Spleen (tissue), 7 donors: ENCODE measurements around the gene KCNA1.

Source experiments
- POLR2A ChIP-seq, 3 donors: fragments of 450-650 bp; IDR thresholded peaks; one replicate each; pipeline ENCODE4 v1.5.1; 2017; ENCODE audit warnings: antibody characterized with exemption in 3 of 3, mild to moderate bottlenecking in 1 of 3
- POLR2AphosphoS5 ChIP-seq, 3 donors: sonication (generic); formaldehyde crosslinking; IDR thresholded peaks; one replicate each; pipeline ENCODE4 v1.5.1; 2017; ENCODE audit warnings: antibody characterized with exemption in 3 of 3
- TF ChIP-seq, protein P1 (sequence below), 11 experiments: fragments of 200-600 bp in 7 of 11; fragments of 450-650 bp in 4 of 11; sonication (generic) in 4 of 11; IDR thresholded peaks in 8 of 11; conservative IDR thresholded peaks in 3 of 11; 1 replicate in 7 of 11; 2 replicates in 4 of 11; pipeline versions ENCODE4 v1.4.0 to v1.8.0; 2016 to 2021; ENCODE audit warnings: antibody characterized with exemption in 11 of 11, inconsistent platforms in 4 of 11, mild to moderate bottlenecking in 1 of 11
- donor health status: DM: no; HTN: no; CAD: no; lungs with moderate emphysema.
- donor health status: DM: no; HTN: no; CAD: no.
- donor health status: DM: no; HTN: no; CAD: no.

- no peak for TF ChIP-seq POLR2A (IDR thresholded peaks at IDR 0.05)
- TF ChIP-seq, protein P1, sequence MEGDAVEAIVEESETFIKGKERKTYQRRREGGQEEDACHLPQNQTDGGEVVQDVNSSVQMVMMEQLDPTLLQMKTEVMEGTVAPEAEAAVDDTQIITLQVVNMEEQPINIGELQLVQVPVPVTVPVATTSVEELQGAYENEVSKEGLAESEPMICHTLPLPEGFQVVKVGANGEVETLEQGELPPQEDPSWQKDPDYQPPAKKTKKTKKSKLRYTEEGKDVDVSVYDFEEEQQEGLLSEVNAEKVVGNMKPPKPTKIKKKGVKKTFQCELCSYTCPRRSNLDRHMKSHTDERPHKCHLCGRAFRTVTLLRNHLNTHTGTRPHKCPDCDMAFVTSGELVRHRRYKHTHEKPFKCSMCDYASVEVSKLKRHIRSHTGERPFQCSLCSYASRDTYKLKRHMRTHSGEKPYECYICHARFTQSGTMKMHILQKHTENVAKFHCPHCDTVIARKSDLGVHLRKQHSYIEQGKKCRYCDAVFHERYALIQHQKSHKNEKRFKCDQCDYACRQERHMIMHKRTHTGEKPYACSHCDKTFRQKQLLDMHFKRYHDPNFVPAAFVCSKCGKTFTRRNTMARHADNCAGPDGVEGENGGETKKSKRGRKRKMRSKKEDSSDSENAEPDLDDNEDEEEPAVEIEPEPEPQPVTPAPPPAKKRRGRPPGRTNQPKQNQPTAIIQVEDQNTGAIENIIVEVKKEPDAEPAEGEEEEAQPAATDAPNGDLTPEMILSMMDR (IDR thresholded peaks at IDR 0.05 in 8 of 11, conservative IDR thresholded peaks at IDR 0.05 in 3 of 11) = no peak
- TF ChIP-seq POLR2AphosphoS5 (IDR thresholded peaks at IDR 0.05) = no peak
Observed at GRCh38 chr12:4910502-4911315, 1.0 kb downstream of the KCNA1 start.
